Stimulated activated CD8-positive, alpha-beta memory T cell treated with anti-CD3 and anti-CD28 coated beads, Interleukin-15, amount 100 ng/mL, for 1 hour (primary cell): Measurements from ENCODE around the gene LRRTM2.
"Not testable (repeated sequence)": the region's sequence is repeated elsewhere in the genome, so short reads cannot be mapped to it uniquely, and the experiment has no call there.

ENCODE experiments used
- DNase-seq: peaks from one replicate; pipeline ENCODE4 v3.0.0-alpha.2; 2020; ENCODE audit warnings: low read depth

LRRTM2 gene, protein sequence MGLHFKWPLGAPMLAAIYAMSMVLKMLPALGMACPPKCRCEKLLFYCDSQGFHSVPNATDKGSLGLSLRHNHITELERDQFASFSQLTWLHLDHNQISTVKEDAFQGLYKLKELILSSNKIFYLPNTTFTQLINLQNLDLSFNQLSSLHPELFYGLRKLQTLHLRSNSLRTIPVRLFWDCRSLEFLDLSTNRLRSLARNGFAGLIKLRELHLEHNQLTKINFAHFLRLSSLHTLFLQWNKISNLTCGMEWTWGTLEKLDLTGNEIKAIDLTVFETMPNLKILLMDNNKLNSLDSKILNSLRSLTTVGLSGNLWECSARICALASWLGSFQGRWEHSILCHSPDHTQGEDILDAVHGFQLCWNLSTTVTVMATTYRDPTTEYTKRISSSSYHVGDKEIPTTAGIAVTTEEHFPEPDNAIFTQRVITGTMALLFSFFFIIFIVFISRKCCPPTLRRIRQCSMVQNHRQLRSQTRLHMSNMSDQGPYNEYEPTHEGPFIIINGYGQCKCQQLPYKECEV

DNA sequence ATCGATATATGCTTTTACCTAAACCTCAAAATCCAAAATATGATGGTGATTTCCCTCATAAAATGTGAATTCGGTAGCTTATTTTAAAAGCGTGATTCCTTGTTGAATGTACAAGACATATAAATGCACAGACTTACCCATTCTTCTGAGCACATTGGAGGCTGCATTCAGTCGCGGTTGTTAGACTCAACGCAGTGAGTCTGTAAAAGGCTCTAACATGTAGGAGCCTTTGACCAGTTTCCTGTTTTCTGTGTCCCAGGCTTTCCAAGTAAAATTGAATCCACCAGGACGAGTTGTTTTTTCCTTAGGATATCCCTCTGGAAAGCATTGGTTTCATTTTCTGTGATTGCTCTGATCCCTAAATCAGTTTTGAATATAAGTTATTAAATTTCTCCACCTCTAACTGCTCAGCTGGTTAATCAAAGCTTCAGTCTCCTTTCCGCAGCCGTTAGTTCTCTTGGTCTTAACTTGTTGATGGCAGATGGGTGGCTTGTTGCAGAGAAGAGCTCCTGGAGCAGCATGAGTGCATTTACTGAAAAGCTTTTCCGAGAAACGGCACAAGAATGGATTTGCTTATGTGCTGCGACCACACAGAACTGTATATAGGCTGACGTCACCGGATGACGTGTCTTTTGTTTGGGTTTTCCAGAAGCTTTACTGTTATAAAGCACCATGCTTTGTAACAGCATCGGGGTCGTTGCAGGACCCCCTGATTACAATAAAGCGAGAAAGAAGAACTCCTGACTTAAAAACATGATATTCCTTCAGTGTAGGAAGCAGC, at the start of gene LRRTM2:
LRRTM2 (minus strand) TSS at position 565 of the 781 bp plus-strand sequence; CDS start at position 141, 424 bp downstream.
- DNase-seq: no peak

DNA sequence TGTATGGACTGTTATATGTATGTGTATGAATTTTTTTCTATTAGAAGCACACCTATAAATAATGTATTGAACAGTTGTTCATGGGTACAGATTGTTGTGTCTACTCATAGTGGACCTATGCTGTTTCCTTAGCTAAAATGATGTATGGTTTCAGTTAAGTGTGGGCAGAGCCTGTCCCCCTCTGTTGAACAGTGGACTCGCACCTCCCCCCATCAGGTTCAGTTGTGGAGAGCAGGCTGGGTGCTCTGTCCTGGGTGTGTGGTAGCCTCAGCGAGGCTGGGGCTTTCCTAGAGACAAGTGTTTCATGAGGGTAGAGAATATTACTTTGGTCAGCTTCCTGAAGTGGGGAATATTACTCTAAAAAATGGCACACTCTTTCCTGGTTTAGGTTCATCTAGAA, 47.4 kb upstream of the LRRTM2 start:
- DNase-seq: no peak

DNA sequence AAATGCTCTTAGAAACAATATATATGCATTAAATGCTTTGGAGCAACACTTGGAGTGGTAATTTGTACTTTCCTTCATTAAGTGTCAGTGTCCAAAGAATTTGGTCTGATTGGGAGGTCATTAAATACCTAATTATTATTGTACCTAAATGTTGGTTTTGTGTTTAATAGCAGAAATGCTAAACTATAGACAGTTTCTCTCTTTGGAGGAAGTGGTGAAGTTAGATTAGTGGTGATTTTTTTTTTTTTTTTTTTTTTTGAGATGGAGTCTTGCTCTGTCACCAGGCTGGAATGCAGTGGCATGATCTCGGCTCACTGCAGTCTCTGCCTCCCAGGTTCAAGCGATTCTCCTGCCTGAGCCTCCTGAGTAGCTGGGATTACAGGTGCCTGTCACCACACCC, 46.2 kb upstream of the LRRTM2 start:
- DNase-seq: not testable (repeated sequence)

DNA sequence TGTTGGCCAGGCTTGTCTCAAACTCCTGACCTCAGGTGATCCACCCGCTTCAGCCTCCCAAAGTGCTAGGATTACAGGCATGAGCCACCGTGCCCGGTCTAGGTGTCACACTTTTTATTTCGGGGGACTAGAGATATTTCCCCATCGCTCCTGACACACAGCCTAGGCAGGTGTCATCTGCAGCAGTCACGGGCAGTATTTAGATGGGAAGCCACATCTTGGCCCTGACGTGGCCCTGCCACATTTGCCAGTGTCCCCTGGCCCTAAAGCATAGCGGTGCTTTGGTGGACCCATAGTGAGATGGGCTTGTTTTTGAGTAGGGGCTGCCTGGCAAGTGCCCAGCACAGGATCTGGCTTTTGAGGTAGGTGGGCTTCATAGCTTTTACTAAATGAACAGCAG, 45.0 kb upstream of the LRRTM2 start:
- DNase-seq: no peak

DNA sequence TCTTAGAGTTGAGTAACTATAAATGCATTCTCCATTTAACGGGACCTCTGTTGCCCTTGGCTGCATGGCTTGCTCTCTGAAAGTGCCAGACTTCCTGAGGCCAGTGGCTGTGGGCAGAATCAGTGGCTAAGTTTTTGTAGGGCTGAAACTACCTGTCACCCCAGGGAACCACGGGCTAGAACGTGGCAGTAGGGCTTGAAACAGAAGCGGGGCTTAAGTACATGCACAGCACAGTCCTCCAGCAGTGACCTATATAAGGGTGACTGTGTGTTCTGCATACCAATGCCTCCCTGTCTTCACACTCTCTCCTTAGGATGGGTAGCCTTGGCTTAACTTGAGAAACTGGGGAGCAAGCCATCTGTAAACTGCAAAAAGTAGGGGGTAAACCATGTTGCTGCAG, 43.6 kb upstream of the LRRTM2 start:
- no peak for DNase-seq

DNA sequence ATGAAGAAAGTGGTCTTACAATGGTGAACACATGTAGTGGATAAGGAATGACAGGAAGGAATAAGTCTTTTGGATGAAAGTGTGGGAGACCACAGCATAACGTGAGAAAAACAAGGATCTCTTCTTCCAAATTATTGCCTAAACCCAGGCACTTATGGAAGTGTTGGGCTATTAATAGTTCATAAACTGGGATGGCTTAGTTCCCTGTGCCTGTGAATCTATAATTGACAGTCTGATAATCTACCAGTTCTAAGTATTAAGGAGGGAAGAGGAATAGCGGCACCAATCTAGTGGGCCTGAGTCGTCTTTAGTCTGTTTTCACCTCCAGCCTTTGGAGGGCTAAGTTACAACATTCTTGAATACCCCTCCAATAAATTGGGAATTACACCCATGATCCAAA, 39.2 kb upstream of the LRRTM2 start:
- DNase-seq: no peak

DNA sequence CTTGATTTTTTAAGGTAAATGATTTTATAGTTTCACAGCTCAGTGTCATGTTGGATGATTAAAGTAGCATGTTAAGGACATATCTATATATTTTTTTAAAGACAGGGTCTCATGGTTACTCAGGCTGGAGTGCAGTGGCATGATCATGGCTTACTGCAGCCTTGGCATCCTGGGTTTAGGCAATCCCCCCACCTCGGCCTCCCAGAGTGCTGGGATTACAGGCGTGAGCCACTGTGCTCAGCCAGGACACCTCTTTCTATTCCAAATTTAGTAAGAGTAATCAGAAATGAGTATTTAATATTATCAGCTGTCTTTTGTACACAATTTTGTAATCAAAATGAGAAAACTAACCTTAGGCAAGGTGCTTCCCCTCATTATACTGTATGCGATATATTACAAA, 38.6 kb upstream of the LRRTM2 start:
- no peak for DNase-seq

DNA sequence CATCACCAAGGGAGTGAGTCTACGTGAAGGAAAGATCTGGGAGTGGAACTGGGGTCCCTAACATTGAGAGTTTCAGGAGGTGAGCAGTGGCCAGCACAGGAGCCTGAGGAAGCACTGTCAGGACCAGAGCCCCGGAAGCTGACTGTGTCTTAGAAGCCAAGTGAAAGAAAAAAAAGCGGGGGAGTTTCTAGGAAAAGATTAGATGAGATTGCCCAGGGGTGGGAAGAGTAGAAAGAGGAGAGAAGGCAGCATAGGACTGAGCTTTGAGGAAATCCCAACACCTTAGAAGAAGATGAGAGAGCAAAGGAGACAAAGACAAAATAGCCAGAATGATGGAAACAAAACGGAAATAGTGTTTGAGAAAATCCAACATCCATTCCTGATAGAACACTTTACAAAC, 37.0 kb upstream of the LRRTM2 start:
- DNase-seq: no peak

DNA sequence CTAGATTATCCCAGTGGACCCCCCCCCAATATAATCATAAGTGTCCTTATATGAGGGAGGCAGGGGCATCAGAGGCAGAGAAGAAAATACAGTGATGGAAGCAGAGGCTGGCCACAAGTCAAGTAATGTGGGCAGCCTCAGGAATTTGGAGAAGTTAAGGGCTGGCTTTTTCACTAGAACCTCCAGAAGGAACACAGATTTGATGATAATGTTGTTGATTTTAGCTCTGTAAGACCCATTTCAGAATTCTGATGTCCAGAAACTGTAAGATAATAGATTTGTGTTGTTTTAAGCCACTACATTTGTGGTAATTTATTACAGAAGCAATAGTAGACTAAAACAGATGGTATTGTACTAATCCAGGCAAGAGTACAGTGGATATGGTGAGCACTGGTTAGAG, 36.3 kb upstream of the LRRTM2 start:
- DNase-seq: no peak

DNA sequence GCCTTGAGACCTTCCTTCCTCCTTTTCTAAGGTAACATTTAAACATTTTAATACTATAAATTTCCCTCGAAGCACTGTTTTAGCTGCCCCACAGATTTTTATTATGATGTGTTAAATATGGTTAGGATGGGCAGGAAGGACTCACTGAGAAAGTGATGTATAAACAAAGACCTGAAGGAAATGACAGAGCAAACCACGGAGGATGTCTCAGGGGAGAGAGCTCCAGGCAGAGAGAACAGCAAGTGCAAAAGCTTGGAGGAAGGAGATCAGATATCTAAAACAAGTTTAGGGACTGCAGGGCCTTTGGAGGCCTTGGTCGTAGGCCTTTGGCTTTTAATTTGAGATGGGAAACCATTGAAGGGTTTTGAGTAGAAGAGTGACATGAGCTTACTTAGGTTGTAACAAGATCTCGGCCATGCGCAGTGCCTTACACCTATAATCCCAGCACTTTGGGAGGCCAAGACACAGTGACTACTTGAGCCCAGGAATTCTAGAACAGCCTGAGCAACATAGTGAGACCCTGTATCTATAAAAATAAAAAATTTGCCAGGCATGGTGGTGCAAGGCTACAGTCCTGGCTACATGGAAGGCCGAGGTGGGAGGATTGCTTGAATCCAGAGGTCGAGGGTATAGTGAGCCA, 35.5 kb upstream of the LRRTM2 start:
- no peak for DNase-seq

DNA sequence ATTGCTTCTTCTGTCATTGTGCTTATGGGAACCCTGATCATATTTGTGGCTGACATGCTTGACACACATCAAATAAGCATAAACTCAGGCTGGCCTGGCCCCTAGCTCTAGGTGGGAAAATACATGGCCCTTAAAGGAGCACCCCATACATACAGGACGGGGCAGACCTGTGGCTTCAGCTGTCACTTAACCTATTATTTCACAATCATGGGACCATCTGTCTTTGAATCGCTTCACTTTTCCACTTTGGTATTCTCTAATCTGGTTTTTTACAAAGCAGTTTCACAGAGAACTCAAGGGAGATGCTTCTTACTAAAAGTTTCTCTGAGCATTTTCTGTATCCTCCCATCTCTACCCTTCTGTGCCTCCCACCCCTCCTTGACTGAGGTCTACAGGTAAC, 34.6 kb upstream of the LRRTM2 start:
- DNase-seq: no peak

DNA sequence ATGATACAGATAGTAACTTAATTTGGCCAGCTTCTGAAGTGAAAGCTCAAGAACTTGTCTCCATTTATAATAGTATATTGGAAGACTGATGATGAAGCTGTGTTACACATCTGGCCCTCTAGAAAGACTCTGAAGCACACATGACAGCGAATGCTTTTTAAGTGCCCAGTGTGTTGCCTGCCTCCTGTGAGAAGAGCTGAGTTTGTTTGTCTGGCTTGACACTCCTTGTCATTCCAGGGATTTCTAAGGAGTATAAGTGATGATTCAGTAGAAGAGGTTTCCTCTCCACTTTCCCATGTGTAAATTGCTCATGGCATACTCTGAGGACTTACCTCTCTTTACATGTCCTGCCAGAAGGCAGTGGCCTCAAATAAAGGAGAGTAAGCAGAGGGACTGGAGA, 30.4 kb upstream of the LRRTM2 start:
- DNase-seq: no peak

DNA sequence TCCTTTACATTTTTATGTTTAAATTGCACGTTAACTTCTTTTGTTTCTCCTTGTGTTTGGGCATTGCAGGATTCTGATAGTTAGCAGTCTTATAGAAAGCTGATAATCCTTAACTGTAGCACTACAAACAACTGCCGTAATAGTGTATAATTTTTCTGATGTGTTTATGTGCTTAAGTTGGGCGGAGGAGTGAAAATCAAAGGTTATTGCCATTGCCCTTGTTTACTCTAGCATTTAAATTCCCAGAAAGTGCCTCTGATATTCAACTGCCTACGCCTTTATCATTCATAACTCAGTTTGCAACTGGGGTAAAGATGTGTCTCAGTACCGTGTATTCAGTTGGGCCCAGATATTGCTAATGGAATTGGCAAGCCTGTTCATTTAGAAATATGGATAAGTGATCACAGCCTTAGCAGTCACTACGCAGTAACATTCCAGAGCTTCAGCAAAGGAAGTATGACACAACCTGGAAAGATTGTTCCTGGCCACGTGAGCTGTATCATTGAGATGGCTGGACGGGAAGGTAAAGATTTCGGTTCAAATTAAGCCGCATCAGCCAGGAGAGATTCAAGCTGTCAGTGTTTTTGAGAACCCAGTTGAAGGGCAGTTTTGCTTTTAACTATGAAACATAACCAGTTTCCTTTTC, 28.1 kb upstream of the LRRTM2 start:
- no peak for DNase-seq

DNA sequence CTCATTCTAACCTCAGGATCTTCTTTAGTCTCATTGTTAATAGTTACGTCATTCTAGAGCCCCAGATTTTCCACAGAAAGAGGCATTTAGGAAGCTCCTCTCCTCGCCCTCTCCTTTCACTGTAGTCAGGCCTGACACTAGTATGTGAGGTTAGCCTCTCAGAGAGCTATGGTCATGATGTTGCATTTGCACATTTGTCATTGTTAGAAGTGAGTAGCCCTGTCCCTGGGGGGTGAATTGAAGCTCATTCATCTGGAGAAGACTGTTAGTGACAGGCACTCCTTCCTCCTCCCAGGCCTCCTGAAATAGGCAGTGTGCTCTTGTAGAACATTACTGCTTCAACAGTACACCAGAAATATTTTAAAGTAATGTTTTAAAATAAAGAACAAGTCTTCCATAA, 26.6 kb upstream of the LRRTM2 start:
- DNase-seq: no peak

DNA sequence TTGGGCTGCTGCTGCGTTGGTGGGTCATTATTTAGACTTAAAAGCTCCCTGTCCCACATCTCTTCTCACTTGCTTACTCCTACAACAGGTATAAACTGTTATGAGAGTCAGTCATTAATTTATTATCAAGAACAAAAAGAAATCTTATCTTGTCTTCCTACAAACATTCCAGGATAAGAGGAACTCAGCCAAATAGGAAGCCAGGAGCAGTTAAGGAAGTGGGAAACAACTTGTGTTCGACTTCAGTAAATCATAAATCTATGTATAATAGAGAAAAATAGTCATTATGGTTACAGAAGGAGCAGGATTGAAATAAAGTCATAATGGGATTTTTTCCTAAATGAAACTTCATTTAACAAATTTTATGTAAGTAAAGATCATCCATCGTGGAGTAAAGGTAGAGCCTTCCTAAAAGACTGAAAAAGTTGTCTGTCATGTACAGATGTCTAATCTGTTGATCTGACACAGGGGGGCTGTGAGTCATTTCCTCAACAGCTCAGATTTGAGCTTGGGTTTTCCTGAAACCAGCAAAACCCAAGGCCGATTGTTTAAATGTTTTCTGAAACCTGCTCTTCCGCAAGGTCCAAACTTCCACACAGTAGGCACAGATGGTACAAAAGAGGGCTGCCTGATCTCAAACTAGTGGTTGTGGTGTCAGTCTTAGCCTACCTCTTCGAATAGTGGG, 25.3 kb upstream of the LRRTM2 start:
- DNase-seq: no peak

DNA sequence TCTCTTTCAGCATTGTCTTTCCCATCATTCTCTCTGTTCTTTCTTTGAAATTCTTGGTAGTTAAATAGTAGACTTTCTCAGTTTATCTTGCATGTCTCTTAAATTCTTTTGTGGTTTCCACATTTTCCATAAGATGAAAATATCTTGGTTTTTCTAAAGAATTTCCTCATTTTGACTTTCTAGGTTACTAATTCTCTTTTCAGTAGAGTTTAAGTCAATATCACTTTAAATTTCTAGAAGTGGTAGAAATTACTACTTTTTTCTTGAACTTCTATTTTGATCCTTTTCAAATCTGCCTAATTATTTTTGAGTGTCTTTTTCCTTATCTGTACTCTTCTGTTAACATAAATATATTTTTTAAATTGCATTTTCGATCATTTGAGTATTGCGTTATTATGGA, 23.6 kb upstream of the LRRTM2 start:
- no peak for DNase-seq

DNA sequence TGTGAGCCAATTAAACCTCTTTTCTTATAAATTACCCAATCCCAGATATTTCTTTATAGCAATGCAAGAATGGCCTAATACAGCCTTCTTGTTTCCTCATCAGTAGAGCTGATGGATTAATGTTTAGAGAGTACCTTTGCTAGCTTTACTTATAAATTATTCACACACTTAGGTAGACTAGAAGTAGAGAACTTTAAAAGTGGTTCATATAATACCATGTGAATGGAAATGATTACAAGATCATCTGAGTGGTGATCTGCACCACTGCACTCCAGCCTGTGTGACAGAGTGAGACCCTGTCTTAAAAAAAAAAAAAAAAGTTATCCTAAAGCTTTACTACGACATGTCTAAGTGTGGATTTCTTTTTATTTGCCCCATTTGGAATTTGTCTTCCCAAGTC, 23.2 kb upstream of the LRRTM2 start:
- no peak for DNase-seq

DNA sequence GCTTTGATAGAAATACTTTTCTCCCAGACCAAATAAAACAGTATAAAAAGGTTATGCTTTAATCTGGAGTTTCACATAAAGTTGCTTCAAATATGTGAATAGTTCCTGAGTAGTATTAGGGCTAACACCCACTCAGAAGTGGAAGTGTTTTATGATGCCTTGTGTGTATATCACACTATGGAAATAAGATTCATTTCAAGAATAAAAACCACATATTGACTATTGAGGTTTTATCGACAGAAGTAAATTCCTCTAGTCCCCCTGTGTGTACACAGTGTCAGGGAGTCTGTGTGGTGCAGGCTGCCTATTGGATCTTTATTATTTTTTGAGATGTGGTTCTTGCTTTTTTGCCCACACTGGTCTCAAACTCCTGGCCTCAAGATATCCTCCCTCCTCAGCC, 20.8 kb upstream of the LRRTM2 start:
- DNase-seq: no peak

DNA sequence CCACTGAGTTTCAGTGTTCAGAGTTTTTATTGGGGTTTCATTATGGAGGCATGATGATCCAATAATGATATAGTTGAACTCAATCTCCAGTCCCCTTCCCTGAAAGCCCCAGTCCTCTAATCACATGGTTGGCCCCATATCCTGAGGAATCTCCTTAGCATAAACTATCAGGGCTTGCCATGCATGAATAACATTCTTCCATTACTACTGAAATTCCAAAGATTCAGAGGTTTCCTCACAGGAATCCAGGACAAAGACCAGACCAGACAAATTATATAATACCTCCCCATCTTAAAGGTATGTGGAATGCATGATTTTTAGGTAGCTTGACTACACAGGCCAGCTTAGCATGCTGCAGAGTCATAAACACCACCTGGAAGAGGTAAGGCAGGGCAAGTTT, 15.5 kb upstream of the LRRTM2 start:
- DNase-seq: no peak

DNA sequence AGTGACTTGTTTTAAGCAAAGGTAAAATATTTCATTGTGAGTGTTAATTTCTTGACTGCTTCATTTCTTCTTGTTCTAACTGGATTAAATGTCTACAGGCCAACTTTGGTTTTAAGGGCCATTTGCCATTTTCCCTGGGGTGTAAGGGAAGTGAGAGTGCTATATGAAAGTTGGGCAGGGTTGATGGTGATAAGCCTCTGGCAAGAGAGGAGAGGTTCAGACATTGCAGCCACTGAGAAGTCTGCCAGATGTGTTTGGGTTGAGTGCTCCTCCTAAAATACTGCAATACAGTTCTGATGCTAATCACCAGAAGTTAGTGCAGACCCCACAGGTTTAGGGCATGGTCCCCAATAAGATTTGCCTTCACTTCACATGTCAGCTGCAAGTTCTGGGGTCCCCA, 14.9 kb upstream of the LRRTM2 start:
- DNase-seq: no peak

DNA sequence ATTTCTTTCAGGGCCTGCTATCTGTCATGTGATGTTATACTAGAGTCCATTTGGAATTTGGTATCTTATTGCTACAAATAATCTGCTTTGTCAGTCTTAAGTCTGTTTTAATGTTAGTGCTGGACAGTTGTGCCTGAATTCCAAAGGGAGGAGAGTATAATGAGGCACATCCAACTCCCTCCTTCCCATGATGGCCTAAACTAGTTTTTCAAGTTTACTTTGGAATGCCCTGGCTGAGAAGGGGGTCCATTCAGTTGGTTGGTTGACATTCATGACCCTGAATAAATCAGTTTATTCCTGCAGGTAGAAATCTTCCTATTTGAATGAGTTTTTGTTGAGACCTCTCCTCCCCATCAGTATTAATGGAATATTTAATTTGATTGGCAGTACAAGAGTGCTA, 9.4 kb upstream of the LRRTM2 start:
- DNase-seq: no peak

DNA sequence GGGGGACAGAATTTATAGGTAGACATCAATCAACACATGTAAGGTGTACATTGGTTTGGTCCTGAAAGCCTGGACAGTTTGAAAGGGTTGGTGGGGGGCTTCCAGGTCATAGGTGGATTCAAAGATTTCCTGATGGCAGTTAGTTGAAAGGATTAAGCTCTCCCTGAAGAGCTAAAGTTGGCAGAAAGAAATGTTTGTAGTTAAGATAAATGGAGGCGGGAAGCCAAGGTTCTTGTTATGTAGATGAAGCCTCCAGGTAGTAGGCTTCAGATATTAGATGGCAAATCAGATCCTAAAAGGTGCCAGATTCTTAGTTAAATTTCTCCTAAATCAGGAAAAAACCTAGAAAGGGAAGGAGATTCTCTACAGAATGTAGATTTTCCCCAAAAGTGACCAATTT, 9.0 kb upstream of the LRRTM2 start:
- no peak for DNase-seq
